DMS 273 (cell line): ENCODE results near the gene PRICKLE2.
A peak's percentile ranks its signal among the peaks of the same experiment; 100 is the strongest.

ENCODE experiments used
- DNase-seq: peaks from one replicate; lab custom pipeline; 2025; ENCODE audit not compliant: unreplicated experiment; lab: John Stamatoyannopoulos, UW

Gene PRICKLE2

GRCh38 chr3:64224826-64225610 lies at the start of gene PRICKLE2:
PRICKLE2 (minus strand) TSS chr3:64225466; CDS start chr3:64198927, 26,539 bp downstream.
- peak; percentile 90 for DNase-seq

DNA sequence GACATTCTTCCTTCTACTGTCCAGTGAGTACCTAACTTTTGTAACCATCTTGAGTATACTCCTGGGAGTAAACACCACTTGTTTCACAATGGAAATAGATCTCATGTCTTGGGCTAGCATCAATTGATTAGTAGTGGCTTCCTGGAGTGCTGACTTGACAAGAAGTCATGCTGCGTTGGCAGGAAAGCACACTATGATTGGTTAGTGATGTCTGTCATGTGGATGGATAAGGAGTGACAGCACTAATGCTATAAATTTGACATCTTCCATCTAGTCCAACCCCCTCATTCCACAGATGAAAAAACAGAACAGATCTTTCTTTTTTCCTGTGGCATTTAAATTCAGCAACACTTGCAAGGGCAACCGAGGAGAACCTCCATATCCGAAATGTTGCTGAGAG lies 47.6 kb upstream of the PRICKLE2 start:
- no peak for DNase-seq

GRCh38 chr3:64272271-64272670 lies 47.0 kb upstream of the PRICKLE2 start:
- no peak for DNase-seq

DNA sequence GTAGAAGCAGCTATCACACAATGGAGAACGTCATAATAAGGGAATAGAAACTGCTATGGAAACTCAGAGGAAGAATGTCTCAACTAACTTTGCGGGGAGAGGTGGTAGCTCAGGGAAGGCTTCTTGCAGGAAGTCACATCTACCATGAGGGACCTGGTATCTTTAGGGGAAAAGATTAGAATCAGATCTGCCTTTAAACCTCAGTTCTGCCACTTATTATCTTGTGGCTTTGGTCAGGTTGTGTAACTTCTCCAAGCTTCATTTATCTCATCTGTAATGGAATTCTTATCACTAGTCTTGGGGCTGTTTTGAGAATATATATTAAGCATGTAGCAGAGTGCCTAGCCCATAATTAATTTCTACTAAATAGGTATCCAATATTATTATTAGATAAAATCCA lies 46.4 kb upstream of the PRICKLE2 start:
- DNase-seq: no peak

- no peak for DNase-seq
Measured at GRCh38 chr3:64270866-64271260, 45.6 kb upstream of the PRICKLE2 start.

- DNase-seq: no peak
Measured at GRCh38 chr3:64270142-64270865, 45.0 kb upstream of the PRICKLE2 start.

DNA sequence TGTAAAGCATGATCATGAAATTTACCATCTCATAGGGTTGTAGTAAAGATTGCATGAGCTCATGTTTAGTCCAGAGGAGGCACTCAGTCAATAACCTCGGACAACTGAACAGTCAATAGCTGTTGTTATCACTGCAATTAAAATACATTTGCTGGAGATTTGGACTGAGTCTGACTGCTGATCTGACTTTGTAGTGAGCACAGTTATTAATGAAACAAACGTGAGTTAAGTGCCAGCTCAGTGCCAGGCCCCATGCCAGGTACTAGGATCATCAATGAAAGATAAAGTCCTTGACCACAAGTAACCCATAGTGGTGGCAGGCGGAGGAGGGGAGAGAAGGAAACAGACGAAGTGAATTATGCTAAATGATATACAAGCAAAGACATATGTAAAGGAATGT lies 43.7 kb upstream of the PRICKLE2 start:
- DNase-seq: no peak

DNA sequence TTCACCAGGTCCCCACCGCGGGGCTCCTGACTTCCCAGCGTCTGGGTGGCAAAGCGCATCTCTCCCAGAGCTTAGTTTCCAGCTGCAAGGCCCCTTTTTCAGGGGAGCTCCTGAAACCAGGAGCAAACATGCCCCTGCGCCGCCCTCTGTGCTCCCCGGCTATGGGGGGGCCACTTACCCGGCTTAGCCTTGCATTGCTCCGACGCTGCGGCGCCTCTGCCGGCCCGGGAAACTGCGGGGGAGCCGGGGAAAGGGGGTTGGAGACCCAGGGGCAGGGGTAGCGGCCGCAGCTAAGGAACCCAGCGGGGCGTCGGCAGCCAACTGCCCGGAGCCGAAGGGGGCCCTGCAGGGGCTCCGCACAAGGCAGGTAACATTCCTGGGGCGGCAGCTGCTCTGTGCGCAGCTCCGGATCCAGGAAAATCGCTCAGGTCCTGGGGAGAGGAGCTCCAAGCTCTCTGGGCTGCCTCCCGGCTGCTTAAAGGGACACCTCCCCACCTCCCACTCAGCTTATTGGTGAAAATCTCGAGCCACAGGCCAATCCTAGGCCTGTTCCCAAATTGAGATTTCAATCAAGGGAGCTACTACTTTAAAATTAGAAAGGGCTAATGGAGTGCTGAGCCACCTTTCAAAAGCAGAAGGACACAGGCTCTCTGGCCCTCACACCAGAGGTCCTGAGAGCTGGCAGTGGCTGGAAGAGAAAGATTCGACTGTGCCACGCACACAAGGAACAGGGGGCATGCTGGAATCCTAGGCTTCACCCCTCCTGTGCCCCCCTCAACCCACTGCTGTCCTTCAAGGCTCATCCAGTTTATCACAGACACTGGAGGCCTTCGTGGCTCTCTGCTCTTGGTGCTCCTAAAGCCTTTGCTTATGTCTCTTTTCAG lies 42.7 kb upstream of the PRICKLE2 start:
- DNase-seq: no peak

GRCh38 chr3:64266983-64267382 lies 41.7 kb upstream of the PRICKLE2 start:
- DNase-seq: peak; percentile 40

DNA sequence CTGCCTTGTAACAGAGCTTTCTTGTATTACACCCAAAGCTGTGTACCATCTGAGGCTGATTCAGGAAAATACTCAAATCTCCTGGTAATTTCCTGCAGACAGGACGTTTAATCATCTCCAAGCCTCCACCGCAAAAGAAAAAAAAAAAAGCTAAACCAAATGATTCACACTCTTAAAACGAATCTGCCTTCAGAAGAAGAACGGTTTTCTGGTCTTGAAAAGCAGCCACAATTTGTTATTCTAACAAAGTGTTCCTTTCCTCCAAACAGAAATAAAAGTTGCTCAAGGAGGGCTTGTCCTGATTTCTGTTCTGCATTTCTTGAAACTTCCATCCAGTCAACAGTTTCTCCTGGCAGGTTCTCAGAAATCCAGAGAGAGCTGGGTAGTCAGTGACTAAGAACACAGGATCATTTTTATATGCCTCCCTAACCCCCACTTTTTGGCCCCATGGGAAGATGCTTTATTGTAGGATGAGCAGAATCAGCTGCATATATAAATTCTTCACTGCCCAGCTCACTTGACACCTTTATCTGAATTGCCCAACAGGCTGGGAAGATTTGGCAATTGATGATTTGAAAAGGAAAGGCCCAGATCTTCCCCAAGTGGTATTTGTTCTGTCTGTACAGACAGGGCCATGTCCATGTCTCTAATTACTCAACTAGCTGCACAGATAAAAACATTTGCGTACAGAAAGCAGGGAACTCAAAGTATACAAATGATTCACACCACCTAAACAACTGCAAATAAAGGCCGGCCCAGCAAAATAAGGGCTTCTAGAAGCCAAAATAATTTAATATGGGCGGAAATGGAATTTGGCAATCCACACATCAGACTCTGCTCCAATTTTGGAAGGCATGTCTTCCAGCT lies 41.0 kb upstream of the PRICKLE2 start:
- DNase-seq: peak; percentile 18

DNA sequence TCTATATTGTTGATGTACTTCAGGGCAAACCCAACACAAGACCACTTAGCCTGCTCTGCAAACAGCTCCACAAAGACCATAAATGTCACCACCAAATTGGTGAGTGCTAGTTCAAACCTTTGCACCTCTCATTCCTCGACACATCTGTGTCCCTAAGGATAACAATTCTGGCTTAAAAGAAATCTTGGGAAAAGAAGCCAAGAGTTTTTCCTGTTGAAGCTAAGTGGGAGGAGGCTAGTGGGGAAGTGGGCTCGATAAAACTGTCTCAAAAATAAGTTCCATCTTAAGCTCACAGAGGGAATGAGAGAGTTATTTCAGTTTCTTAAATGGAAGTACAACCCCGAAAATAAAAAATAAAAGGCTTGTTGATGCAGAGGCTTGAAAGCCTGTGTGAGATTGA lies 40.4 kb upstream of the PRICKLE2 start:
- no peak for DNase-seq

- peak; percentile 49 for DNase-seq
Measured at GRCh38 chr3:64264501-64265109, 39.3 kb upstream of the PRICKLE2 start.

DNA sequence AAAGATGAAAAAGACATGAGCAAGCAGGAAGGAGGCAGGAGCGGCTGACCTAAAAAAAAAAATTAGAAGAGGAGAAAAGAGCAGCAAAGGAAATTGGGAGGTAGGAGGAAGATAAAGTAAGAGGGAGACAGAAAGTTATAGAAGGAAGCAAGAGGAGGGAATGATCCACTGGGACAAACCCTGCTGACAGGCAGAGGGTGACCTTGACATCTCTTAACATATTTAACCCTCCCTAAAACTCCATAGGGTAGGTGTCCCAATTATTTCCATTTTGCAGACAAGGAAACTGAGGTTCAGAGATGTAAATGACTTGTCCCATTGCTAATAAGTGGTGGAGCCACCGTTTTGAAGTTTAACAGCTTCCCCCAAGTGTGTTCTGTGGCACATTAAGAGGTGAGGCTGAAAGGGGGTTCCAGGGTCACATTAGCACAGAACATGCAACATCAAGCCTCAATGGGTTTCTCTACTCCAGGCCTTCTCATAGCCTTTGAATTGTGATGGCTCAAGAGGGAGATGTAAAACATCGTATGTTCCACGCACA lies 37.4 kb upstream of the PRICKLE2 start:
- peak; percentile 11 for DNase-seq

- DNase-seq: no peak
Measured at GRCh38 chr3:64260431-64260830, 35.2 kb upstream of the PRICKLE2 start.

DNA sequence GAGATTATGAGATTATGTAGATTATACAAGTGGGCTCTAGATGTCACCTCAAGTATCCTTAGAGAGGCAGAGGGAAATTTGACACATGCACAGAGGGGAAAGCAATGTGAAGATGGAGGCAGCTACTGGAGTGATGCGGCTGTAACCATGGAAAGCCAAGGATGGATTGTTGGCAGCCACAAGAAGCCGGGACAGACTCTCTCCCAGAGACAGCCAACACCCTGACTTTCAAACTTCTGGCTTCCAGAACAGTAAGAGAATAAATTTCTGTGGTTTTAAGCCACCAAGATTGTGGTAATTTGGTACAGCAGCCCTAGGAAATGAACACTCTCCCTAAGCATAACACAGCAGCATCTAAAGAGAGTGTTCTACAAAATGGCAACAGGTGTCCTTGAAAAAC lies 34.4 kb upstream of the PRICKLE2 start:
- no peak for DNase-seq

DNA sequence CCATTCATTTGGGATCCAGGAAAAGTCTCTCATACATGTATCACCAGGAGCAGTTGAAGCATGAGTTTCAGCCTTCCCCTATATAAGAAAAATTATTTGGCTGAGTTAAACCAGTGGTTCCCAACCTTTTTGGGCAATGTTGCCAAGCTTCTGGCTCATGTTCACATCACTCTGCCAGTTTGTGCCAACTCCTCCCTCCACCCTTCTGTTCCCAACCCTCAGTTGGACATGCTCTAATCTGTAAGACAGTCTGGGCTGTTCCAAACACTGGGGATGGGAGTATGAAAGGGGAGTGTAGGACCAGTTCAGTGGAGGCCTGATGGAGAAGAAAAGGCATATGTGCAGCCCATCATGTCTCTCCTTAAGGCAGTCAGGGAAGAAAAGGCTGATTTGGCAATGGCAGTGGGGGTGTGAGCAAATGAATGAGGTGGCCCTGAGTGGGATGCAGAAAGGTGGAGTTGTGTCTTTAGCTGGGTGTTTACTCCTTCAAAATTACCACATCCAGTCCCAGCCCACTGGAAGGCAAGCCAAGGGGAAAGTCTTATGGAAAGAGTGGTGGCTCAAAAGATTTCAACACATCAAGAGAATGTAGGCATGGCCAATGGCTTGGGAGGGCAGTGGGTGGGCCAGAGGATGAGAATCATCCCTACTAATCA lies 32.0 kb upstream of the PRICKLE2 start:
- peak; percentile 6 for DNase-seq

DNA sequence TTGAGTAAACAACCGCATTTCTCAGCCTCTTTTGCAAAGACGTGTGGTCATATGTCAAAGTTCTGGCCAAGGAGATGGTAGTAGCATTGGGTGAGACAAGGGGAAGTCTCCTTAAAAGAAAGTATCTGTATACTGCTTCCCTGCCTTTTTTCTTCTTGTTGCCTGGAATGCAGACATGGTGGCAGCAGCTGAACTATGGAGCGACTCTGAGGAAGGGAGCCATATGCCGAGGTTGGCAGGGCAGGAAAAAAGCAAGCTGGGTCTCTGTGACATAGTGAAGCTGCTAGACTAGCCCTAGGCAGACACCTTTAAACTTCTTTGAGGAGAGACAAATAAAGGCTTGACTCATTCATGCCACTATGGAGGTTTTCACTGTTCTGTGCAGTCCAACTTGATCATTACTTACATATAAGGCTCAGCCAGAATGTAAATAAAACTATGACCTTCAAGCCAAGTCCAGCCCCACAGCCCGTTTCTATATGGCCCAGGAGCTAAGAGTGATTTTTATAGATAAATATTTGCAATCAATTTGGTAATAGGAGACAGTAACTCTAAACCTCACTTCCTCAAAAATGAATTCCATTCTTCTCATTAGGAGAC lies 30.6 kb upstream of the PRICKLE2 start:
- peak; percentile 9 for DNase-seq

DNA sequence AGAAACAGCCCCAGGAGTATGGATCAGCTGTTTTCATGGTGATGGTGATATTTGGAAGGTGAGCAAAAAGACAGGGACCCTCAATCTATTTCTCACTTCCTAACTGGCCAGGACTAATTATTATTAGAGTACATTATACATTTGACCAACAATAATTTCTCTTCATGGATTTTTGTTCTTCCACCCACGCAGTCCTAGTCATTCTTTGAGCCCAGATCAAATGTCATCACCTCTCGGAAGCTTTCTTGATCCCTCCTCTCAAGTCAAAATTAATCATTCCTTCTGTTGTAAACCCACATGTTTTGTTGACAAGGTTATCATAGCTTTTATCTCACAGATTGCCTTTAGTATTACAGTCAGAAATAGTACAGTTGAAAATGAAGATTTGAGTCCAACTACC lies 29.2 kb upstream of the PRICKLE2 start:
- DNase-seq: no peak

DNA sequence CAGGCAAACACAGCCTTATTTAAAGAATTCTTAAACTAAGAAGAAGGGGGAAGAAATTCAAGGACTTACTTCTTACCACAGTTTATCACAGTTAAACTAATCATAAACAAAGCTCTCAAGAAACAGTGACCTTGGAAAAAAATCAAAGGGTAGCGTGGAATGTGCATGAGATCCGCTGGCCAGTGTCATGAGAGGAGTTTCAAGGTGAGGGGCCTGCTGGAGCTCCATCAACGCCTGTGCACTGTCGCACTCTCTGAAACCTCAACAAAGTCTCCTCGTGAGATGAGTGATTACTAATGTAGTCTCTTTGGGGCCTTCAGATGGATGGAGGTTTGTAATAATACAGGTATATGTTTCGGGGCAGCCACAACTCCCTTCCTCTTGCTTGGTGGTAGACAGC lies 28.4 kb upstream of the PRICKLE2 start:
- no peak for DNase-seq
